DMS53 (cell line): ENCODE results near the gene DDC.
"Not testable (repeated sequence)": the region's sequence is repeated elsewhere in the genome, so short reads cannot be mapped to it uniquely, and the experiment has no call there.

Experiments
- DNase-seq: peaks from one replicate; lab custom pipeline; 2025; lab: John Stamatoyannopoulos, UW

Gene DDC

GRCh38 chr7:50554431-50555322, 10.5 kb downstream of the DDC start:
- no peak for DNase-seq

DNA sequence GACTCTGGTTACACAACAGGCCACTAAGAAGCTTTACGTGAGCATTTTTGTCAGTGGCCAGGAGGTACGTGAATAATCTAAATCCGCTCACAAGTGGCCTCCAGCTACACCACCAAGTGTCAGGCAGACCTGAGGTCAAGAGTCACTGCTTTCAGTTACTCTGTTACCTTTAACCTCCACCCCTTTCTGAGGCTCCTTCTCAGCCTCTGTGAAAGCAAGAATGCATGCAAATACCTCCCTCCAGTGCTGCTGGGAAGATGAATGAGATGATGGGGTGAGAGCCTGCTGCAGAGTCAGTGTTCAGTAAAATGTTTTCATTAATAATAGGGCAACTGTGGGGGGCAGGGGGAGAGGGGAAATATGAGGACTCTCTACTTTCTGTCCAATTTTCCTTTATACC, 11.2 kb downstream of the DDC start:
- no peak for DNase-seq

GRCh38 chr7:50552921-50553320, 12.3 kb downstream of the DDC start:
- DNase-seq: peak; percentile 49

DNA sequence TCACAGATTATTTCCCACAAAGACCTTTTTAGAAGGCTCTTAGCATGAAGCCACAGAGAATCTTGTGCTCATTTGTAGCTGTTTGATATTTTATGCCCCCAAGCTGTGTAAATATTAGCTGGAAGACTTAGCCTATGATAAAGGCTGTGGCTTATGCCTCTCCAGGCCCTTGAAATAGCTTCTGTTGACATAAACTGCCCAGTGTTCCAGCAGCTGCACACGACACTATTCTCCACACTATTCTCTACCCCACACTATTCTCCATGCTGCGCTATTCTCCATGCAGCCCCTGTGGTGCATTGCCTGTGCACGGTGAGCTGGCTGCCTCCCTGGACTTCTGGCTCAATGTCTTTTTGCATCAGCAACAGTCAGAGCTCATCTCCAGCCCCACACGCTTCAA, 13.1 kb downstream of the DDC start:
- peak; percentile 98 for DNase-seq

- DNase-seq: not testable (repeated sequence)
Observed at GRCh38 chr7:50545613-50546012, 19.6 kb downstream of the DDC start.

GRCh38 chr7:50544992-50545391, 20.2 kb downstream of the DDC start:
- peak; percentile 71 for DNase-seq

DNA sequence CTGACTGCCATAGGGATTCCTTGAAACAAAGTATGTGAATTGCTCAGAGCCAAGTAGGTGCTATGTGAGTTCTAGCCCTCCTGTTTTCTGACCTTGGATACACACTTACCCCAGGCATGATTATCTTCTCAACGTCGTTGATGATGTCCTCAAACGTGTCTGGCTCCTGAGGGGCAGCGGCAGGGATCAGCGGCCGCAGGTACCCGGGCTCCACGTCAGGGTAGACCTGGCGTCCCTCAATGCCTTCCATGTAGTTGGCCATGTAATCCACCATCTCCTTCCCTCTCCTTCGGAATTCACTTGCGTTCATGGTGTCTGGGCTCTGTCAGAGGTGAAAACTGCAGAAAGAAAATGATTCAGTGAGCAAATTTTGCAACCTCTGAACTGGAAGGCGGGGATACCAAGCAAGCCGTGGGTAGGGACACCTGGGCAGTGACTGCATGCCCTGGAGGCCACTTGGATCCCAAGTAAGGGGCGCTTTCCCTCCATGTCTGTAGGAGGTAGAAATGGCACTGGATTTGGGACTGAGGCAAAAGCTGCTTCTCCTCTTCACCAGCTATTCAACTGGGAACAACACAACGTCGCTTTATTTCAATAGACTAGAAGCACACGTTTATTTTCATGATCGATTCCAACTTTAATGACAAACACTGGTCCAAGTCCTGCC, 21.3 kb downstream of the DDC start:
- no peak for DNase-seq

- no peak for DNase-seq
Observed at GRCh38 chr7:50542132-50542531, 23.1 kb downstream of the DDC start.

DNA sequence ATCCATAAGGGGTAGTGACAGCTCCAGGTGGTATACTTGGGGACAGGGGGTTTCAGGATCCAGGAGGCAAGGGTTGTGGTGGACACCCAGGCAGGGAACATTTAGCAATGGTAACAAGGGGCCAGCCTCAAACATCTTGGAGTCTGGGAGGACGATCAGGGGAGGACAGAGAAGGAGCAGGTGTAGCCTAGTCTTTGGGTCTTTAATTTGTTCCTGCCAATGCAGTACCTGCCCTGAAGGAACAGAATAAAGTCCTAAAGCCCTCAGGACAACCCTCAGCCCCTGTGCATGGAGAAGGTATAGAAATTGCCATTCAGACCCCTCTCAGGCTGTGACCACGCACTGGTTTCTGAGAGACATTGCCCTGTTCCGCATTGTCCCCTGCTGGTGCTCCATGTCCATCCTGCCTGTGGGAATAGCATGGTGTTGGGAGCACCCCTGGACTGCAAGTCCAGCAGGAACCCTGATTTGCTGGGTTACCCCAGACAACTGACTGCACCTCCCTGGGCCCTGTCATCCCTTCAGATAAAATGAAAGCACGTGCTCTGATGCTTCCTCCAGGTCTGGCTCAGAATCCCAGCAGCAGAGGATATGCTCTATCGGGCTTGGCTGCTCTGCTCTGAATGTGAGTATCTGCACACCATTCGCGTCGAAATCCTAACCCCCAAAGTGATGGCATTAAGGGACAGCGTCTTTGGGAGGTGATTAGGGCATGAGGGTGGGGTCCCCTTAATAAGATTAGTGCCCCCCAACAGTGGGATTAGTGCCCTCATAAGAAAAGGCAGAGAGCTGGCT, 24.2 kb downstream of the DDC start:
- DNase-seq: no peak

DNA sequence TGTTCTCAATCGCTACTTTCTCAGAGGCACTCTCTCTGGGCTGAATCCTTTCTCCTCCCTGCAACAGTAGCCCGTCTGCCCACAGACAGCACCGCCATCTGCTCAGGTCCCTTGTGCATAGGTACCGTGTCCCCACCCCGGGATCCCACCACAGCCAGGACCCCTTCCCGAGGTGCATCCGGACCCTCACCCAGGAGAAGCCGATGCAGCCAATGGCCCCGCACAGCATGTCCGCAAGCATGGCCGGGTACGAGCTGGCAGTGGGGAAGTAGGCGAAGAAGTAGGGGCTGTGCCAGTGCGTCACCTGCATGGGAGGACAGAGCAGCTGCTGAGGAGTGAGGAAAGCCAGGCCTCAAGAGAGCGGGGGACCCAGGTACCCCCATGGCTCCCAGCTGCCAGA, 25.5 kb downstream of the DDC start:
- DNase-seq: no peak

DNA sequence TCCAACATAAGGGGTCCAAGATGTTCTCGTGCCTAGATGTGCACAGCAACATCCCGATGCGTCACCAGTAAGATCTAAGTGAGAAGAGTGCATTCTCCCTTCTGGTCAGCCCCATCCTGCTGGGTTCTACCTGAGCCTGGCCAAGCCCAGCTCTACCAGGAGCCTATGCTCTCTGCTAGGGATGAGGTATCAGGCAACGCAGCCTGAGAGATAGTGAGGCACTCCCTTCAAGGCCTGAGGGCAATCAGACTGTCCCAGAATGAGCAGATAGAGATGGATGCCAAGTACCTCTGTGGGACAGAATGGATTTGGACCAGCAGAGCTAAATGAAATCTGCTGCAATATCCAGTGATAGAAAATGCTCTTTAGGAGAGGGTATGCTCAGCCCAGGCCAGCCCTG, 26.7 kb downstream of the DDC start:
- no peak for DNase-seq

GRCh38 chr7:50537417-50537816, 27.8 kb downstream of the DDC start:
- no peak for DNase-seq

DNA sequence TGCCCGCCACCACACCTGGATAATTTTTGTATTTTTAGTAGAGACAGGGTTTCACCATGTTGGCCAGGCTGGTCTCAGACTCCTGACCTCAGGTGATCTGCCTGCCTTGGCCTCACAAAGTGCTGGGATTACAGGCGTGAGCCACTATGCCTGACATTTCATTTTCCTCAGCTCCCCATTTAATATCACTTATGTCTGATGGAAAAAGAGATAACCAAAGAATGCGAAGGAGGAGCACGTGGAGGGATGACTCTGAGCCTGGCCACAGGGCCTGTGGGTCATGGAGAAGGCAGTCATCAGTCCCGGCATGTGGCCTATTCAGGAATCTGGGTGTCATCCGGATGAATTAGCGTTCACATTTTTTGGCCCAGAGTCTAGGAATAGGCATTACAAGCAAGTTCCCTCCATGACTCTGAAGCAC, 29.9 kb downstream of the DDC start:
- DNase-seq: peak; percentile 32

GRCh38 chr7:50534690-50535290, 30.4 kb downstream of the DDC start:
- DNase-seq: peak; percentile 96

DNA sequence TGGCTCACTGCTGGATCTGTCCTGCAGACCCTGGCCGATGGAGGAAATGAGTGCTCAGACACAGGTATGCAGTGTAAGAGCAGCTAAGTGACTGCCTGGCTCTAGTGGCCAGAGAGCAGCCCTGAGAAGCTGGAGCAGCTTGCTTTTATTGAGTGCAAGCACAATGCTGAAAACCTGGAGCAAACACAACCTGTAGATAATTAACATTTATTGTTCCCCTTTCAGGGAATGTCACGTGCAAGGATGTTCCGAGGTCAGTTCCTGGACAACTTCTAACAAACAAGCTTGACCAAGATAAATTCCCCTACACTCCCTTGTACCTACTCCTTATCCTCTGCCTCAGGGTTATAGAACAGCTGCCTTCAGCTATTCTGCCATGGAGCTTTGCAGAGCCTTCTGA, 31.3 kb downstream of the DDC start:
- DNase-seq: peak; percentile 84

DNA sequence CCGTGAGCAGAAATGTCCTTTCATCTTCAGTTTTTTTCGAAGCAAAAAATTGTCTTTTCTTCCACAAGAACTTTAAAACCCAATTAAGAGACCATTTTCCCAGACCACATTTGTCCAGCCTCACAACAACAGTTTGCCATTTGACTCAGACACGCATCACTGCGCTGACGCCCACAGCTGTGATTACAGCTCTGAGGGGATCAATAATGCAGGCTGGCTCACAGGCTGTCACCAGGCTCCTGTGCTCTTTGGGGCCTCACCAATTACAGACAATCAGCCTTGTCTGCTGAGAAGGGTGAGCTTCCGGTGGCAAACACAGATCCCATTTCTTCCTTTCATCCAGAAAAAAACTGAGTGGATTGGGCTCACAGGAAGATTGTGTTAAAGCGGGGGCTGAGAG, 33.3 kb downstream of the DDC start:
- peak; percentile 87 for DNase-seq

DNA sequence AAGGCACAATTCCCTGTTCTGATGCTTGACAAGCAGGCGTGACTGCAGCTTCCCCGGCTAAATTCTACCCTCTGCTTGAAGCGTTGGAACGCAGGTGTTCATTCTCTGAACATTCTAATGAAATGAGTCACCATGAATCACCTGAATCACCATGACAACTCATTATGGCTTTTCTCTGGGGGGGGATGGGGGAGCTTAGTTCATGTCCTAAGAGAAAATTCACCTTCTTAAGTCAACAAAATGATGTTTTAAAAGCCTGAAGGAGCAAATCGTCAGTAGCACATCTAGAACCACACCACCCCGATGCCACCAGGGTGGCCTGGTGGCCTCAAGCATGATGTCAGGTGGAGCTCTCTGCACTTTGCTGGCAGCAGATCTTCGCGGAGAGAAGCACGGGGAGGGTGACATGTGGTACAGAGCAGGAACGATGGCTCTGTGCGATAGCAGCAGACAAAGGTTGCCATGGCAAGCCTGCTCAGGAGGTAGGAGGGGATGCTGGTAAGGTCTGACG, 33.7 kb downstream of the DDC start:
- DNase-seq: peak; percentile 98

GRCh38 chr7:50530766-50531165, 34.4 kb downstream of the DDC start:
- DNase-seq: no peak

- no peak for DNase-seq
Observed at GRCh38 chr7:50529093-50529862, 35.9 kb downstream of the DDC start.

- no peak for DNase-seq
Observed at GRCh38 chr7:50528266-50529092, 36.7 kb downstream of the DDC start.
